GM18907 (cell line): Measurements from ENCODE around the gene SLX9.

Experiments used
- ATAC-seq: cut with Tn5 transposase; IDR thresholded peaks from one replicate; pipeline ENCODE4 v1.9.1; 2021; ENCODE audit warnings: mild to moderate bottlenecking, moderate library complexity; ENCODE audit not compliant: unreplicated experiment

Gene SLX9

DNA sequence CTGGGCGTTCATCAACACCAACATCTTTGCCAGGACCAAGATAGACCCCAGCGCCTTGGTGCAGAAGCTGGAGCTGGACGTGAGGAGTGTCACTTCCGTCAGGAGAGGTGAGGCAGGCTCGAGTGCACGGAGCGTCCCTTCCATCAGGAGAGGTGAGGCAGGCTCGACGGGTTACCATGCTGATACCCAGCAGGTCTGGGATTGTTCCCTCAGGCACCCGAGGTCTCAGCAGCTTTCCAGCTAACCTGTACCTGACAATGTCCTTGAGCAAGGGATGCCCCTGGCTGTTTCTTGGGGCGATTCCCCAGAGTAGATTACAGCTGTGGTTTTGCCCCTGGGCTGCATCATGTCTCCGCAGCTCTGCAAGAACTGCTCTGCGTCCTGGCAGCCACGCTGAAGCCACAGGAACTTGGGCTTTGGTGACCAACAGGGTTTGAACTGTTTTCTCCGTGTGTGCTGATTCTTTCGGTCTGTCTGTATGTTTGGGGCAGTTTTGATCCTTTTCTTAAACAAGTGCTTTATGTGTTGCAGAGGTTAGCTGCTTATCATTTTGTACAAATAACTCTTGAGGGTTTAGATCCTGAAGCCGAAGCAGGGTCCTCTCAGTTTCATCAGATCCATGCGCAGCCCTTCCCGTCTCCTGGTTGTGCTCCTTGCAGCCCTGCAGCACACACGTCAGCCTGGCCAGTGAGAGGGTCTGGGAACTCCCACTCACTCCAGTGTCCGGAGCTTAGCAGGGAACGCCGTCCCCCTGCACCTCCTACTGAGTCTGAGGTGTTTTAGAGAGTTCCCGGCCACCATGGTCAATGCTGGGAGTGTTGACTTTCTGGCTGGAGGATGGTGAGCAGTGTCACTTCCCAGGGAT is 4.1 kb downstream of the SLX9 start:
- ATAC-seq: no peak

DNA sequence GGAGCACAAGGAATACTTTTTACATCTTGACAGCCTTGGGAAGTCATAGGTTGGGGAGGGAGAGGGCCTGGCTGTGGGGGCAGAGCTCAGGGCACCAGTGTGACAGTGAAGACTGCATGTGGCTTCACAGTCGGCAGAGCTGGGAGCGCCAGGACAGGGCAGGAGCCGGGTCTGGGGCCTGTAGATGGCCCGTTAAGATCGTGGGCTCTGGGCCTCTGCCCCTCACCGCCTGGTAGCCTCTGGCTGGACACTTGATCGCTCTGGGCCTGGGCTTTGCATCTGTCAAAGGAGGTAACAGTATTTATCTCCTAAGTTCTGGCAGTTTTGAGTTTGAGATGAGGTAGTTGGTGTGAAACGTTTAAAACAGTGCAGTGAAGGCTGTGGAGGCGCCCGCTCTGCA is 4.8 kb downstream of the SLX9 start:
- ATAC-seq: no peak

DNA sequence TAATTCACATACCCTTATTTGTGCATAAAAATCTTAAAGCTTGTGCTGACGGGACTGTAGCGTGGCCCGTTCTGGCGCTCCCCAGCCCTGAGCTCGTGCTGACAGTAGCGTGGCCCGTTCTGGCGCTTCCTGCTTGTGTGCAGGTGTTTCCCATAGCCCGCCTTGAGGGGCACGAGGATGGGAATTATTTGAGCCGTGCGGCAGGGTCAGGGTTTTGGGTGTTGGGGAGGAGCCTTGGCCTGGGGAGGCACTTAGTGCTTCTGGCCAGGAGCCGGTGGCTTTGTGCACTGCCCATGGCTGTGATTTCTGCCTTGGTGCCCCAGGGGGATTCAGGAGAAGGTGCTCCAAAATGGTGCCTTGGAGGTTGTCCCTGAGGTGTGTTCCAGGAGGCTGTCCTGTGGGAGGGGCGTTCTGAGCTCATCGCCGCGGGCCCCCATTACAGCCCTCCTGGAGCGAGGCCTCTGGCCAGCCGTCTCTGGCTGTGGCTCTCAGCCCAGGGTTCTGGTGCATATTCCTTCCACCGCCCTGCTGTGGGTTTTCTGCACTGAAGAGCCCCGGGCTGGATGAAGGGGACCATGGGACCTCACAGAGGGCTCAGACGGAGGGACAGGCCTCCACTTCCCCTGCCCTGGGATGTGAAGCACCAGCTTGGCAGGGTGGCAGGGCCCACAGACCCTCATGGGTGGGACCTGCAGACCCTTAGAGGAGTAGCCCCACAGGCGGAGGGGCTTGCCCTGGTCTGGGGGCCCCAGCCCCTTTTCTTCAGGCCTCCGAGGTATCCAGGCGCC is 6.6 kb downstream of the SLX9 start:
- no peak for ATAC-seq

DNA sequence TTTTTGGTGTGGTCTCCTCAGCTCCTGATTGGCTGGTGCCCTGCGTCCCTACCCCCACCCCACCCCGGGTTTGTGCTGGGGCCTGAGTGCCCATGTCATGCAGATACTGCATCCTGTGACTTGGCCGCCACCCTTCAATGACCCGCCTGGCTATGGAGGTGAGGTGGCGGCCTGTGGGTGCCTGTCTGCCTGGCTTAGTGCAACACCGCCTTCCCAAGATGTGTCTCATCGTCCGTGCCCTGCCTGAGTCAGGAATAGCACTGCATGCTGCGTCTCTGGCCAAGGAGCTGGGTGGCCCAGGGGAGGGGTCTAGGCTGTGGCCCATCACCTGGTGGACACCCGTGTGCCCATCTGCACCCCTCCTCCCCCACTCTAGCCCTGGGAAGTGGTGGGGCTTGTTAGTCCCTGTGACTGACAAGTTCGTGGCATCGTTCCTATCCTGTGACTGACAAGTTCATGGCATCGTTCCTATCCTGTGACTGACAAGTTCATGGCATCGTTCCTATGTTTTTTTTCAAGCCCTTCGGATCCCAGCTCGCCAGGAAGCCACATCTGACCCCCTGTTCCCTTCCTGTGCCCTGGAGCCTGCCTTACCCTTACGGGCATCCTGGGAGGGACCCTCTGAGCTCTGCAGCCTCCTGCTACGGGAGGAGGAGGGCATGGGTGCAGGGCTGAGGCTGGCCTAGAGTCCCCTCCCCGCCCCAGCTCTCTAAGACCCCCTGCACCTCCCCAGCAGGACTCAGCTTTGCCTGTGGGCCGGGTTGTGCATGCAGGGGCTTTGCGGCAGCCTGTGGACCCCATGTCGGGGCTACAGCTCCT is 7.5 kb downstream of the SLX9 start:
- ATAC-seq: no peak

DNA sequence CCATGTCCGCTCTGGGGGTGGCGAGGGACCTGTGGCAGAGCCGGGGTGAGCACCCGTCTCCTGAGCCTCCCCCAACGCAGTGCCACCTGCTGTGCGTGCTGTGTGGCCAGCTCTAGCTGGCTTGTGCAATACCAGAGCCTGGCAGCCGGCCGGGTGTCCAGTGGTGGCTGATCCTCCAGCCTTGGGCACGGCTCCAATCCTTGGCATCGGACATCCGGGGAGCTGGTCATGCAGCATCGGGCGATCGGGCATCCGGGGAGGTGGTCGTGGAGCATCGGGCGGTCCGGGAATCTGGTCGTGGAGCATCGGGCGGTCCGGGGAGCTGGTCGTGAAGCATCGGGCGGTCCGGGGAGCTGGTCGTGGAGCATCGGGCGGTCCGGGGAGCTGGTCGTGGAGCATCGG is 8.1 kb downstream of the SLX9 start:
- no peak for ATAC-seq

DNA sequence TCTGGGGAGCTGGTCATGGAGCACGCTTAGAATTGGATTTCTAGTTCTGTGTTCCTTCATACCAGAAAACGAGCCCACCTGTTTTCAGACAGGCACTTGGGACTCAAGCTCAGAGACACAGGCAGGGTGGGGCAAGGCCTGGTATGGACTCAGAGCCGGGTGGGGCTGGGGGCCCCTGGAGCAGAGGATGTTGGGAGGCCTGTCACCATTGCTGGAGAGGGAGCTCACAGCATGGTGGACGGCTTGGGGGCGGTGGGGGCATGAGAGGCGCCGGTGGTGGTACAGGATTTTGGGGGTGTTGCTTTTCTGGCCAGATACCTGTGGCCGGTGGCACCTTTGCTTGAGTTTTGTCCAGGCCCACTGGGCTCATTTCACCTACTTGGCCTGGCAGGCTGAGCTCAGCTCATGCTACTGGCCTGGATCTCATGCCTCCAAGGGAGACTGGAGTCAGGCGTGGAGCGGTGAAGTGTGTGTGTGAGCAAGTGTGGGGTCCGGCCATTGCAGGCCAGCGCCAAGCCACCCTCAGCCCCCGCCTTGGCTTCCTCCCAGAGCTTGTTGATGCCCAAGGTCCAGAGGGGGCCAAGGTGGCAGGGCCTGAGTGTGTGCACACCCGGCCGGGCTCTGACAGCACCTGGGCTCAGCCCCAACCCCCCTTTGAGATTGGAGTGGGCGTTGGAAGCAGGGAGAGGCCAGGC is 8.7 kb downstream of the SLX9 start:
- ATAC-seq: no peak

DNA sequence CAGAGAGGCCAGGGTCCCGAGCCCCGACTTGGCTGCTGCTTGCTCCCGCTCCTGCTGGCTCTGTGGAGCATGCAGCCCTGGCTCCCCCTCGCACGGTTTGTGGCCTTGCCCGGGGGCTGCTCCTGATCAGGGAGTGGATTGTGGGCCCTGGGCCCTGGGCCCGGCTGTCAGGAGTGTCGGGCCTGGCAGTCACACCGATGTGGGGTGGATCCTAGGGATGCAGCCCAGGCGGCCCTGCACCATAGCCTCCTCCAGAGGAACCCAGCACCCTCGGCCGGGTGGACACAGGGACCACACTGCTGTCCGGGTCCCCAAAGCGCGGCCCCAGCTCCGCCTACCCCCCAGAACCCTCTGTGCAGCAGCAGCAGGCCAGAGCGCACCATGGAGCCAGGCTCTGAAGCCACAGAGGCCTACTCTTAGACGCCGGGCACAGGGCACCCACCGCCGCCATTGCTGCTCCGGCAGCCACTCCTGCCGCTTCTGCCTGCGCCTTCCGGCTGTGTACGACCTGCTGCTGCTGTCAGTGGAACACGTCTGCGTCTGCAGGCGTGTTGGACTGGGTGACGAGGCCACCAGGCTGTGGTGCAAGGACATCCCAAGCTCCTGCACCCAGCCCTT is 9.4 kb downstream of the SLX9 start:
- ATAC-seq: no peak

DNA sequence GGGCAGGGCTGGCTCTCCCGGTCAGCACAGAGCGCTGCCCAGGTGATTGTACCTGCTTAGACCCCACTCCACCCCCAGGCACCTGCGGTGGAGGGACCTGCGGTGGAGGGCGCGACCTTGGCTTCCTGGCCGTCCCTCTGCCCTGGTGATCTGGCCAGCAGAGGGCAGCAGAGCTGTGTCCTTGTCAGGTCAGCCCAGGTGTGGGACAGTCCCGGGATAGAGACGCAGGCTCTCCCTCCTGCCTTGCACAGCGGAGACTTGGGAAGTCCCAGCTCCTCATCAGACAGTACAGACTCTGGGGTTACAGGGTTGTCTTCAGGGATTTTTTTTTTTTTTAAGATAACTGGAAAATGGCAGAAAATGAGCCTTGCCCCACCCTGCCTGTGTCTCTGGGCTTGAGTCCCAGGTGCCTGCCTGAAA is 10.0 kb downstream of the SLX9 start:
- ATAC-seq: no peak

DNA sequence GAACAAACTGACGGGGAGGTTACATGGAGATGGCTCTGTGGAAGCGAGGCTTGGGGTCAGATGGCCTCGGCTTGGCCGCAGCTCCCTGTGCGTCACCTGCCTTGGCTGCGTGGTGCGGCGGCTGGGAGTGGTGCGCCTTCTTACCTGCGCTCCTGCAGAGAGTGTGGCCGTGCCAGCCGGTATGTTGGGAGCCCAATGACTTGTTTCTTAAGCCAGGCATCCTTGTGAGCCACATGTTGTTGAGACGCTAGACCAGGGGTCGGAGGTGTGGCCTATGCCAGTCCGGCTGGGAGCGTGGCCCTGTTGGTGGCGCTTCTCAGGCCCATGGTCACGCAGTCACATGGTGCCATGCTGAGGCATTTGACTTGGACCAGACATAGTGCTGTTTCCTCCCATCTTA is 10.5 kb downstream of the SLX9 start:
- no peak for ATAC-seq

DNA sequence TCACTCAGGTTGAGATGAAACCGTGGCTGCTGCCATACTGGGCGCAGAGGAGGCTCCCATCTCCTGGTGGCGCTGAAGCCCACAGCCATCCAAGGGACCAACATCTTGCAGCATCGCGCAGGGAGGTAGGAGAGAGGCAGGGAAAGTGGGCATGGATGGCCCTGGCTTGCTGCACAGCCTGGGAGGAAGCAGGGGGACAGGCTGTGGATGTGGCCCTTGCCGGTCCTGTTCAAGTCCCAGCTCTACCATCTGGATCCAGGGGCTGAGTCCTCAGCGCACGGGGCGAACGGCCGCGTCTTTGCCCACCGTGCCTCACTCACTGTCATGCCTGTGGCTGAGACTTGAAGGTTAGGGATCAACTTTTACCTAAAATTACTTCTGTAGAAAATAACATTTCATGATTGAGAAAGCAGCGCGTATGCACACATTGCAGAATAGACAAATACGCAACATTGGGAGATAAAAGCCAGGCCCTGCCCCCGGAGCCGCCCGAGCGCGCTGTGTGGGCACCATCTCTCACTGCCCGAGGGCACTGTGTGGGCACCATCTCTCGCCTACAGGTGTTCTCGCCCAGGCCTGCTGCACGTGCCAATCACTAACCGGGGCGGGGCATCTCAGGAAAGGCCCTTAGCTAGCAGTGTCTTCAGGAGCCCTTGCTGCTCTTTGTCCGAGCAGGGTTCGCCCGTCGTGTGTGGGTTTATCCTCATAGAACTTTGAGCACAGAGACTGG is 11.5 kb downstream of the SLX9 start:
- no peak for ATAC-seq

DNA sequence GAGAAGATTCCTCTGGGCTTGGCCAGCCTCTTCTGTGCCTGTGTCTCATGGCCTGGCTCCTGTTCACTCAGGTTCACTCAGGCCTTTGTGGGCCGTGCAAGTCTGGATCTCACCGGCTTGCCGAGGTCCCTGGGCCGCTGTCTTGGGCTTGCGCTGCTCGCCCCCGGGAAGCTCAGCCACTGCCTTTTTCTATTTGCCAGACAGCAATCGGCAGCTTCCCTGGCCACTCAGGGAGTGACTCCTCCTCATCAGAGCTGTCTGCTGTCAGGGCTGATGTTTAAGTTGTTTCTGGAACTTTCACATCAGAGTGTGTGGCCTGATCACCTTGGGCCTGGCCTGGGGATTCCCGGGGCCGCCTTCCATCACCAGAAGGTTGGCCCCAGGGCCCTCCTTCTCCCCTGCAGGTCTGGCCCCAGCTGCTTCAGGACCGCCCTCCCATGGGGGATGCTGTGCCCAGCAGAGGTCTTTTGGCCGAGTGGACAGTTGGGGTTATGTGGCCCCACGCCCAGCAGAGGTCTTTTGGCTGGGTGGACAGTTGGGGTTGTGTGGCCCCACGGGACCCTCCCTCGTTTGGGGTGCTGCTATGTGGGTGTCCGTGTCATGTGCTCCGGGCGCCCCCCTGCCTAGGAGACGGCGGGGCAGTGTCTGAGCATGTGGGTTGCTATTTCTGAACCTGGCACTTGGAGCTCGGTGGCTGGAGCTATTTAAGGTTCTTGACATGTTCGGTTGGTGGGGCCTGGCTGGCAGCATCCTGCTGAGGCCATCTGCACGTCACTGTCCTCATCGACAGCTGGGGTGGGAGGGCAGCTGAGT is 12.5 kb downstream of the SLX9 start:
- no peak for ATAC-seq

DNA sequence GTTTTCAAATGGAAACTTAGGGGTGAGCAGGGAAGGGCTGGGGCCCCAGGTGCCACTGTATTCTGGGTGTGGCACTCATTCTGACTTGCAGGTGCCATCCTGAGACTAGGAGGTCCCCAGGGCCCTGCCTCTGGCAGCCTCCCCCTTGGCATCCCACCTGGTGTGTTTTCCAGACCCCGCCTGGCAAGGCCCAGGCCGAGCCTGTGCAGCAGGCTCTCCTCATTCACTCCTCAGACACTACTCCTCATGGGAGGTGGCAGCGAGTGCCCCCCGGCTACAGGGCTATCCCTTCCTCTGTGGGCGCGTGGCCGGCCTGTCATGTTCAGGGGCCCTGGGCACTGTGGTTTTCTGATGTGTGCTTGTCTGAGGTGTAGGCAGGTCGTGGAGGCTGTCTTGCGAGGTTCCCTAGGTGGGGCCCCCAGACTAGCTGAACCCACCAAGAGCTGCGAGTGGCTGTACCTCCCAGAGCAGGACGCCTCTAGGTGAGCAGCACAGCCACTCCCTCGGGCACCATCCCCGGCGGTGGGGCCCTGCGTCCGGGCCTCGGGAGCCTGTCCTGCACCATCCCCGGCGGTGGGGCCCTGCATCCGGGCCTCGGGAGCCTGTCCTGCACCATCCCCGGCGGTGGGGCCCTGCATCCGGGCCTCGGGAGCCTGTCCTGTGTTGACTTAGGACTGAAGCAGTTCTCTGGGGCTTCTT is 13.2 kb downstream of the SLX9 start:
- no peak for ATAC-seq

DNA sequence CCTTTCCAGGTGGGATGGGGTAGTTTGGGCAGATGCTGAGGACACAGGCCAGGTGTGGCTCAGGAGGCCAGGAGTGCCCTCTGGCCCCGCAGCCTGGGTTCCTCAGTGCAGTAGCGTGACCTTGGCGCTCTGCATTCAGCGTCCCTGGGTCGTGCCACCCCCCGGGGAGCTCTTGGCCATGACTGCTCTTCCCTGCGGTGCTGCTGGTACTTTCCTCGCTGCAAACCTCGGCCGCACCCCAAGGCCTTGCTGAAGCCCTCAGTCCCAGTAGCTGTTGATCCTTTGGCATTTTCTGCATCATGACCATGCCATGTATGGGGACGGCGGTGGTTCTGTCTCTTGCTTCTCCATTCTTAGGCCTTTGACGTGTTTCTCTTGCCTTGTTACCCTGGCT is 13.8 kb downstream of the SLX9 start:
- ATAC-seq: no peak

DNA sequence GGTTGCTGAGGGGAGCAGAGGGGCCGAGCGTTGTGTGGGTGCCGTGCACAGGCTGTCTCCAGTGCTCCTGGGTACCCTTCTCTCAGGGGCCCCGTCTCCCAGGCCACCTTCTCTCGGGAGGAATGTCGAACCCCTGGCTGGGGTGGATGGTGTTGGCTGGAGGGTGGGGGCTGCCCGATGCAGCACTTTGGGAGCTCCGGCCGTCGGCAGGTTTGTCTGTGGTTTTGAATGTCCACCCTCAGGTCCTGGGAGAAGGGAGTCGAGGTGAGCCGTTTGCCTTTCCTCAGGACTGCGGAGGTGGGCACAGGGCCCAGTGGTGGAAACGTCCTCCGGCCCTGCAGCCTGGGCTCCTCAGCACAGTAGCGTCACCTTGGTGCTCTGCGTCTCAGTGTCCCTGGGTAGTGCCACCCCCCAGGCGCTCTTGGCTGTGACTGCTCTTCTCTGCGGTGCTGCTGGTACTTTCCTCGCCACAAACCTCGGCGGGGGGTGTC is 14.5 kb downstream of the SLX9 start:
- ATAC-seq: no peak

DNA sequence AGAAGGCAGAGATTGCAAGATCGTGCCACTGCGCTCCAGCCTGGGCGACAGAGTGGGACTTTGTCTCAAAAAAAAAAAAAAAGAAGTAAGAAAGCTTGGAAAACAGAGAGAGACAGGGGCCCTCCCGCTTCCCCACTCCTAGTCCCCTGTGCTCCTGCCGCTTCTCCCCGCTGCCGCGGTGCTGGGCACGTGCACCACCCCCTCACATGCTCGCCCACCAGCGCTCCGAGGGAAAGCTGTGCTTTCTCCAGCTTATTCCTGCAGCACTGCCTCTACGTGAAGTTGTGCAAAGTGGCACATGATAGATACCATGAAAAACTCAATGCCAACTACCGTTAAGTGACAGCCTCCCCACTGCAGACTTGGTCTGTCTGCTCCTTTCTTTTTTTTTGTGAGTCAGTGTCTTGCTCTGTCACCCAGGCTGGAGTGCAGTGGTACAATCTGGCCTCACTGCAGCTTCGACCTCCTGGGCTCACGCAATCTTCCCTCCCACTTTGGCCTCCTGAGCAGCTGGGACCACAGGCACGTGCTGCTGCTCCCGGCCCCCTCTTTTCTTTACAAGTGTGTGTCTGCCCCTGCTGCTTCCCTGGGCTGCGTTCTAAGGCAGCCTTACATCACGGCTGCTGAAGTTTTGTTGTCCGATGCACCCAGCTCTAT is 15.4 kb downstream of the SLX9 start:
- ATAC-seq: no peak

DNA sequence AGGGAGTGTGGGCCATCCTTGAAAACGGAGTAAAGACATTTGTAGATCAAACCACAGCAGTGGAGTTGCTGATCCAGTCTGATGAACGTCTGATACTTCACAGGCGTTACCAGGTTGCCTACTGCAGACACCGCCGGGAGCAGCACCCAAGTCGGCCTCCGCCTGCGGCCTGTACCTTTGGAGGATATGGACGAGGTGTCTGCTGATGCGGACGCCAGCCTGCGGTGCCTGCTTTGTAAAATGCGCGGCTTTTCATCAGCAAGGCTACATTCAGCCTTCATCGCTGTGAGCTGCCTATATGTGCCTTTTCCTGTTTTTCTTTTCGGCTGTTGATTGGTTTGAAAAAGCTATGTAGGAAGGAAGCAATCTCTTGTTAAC is 16.0 kb downstream of the SLX9 start:
- no peak for ATAC-seq

DNA sequence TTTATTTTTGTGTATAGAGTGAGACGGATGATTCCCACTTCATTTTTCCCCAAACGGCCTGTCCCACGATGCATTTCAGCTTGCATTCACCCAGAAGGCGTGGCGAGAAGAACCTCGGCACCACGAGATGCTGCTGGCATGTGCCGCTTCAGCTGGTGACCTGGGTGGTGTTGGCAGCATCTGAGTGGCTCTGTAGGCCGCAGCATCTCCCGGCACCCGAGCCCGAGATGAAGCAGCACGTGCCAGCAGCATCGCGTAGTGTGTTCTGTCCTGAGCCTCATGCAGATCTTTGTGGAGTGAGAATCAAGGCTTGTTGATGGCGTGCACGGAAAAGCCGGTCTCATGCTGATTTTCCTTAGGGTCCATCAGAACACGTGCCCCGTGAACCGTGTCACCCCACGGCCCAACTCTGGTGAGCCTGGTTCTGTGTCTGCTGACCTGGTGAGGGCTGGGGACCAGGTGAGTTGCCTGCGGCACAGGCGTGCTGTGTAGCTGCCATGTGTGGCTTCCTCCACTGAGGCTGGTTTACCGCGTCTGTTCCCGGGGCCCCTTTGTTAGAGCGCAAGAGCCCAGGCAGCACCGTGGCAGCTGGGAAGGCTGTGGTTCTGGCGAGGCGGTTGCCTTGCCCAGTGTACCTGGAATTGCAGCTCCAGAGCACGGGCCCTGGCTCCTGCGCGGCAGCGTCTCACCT is 16.7 kb downstream of the SLX9 start:
- no peak for ATAC-seq
